ENCODE data around the gene KDM6B.
"Not testable (repeated sequence)": the region's sequence is repeated elsewhere in the genome, so short reads cannot be mapped to it uniquely, and the experiment has no call there.

Gene KDM6B

GRCh38 chr17:7833795-7834541 is at the start of gene KDM6B:
Gene KDM6B, plus strand, starts transcription at chr17:7834217. Its CDS starts 11,338 bp downstream, at chr17:7845555.
- DNase-seq: peak; percentile 91

GRCh38 chr17:7786866-7787265 is 47.2 kb upstream of the KDM6B start:
- no peak for DNase-seq

GRCh38 chr17:7789131-7789530 is 44.9 kb upstream of the KDM6B start:
- peak; percentile 21 for DNase-seq

GRCh38 chr17:7790150-7790549 is 43.9 kb upstream of the KDM6B start:
- no peak for DNase-seq

GRCh38 chr17:7792611-7793010 is 41.4 kb upstream of the KDM6B start:
- no peak for DNase-seq

- DNase-seq: no peak
Measured at GRCh38 chr17:7794075-7794663, 39.8 kb upstream of the KDM6B start.

- DNase-seq: no peak
Measured at GRCh38 chr17:7797976-7798375, 36.0 kb upstream of the KDM6B start.

GRCh38 chr17:7798839-7799238 is 35.2 kb upstream of the KDM6B start:
- DNase-seq: no peak

- no peak for DNase-seq
Measured at GRCh38 chr17:7803981-7804380, 30.0 kb upstream of the KDM6B start.

- no peak for DNase-seq
Measured at GRCh38 chr17:7806587-7806986, 27.4 kb upstream of the KDM6B start.

- DNase-seq: no peak
Measured at GRCh38 chr17:7807206-7807605, 26.8 kb upstream of the KDM6B start.

GRCh38 chr17:7809086-7809790 is 24.8 kb upstream of the KDM6B start:
- DNase-seq: no peak

- not testable (repeated sequence) for DNase-seq
Measured at GRCh38 chr17:7809791-7810343, 24.1 kb upstream of the KDM6B start.

- DNase-seq: no peak
Measured at GRCh38 chr17:7811251-7811650, 22.8 kb upstream of the KDM6B start.

GRCh38 chr17:7814969-7815368 is 19.0 kb upstream of the KDM6B start:
- DNase-seq: no peak

GRCh38 chr17:7816926-7817642 is 16.9 kb upstream of the KDM6B start:
- DNase-seq: no peak

- DNase-seq: no peak
Measured at GRCh38 chr17:7817643-7817964, 16.4 kb upstream of the KDM6B start.

- DNase-seq: no peak
Measured at GRCh38 chr17:7818026-7818425, 16.0 kb upstream of the KDM6B start.

- DNase-seq: no peak
Measured at GRCh38 chr17:7818746-7819645, 15.0 kb upstream of the KDM6B start.

- no peak for DNase-seq
Measured at GRCh38 chr17:7820231-7820630, 13.8 kb upstream of the KDM6B start.

GRCh38 chr17:7822126-7822525 is 11.9 kb upstream of the KDM6B start:
- DNase-seq: no peak

- DNase-seq: no peak
Measured at GRCh38 chr17:7823581-7824001, 10.4 kb upstream of the KDM6B start.

Measured in hematopoietic multipotent progenitor cell treated with erythropoietin and hydrocortisone succinate and interleukin-3 and kit ligand, for 8 days (in vitro differentiated cells).